Epithelial cell of prostate (primary cell): Measurements from ENCODE around the gene GGA3.

Experiments
- DNase-seq: peaks from one replicate; pipeline ENCODE4 v3.0.0-alpha.2; 2011; ENCODE audit warnings: low read depth, low spot score
- H3K27ac ChIP-seq: fragments of 450-650 bp; 2 replicates; pipeline ENCODE4 v1.5.1; 2017; ENCODE audit warnings: mild to moderate bottlenecking

Gene GGA3

GRCh38 chr17:75252039-75252816 lies 9.2 kb downstream of the GGA3 start:
- no peak for DNase-seq
- no peak overlapping the region for H3K27ac ChIP-seq

- no peak overlapping the region for H3K27ac ChIP-seq
- DNase-seq, result no peak
Observed at GRCh38 chr17:75250009-75250471, 11.4 kb downstream of the GGA3 start.

GRCh38 chr17:75249564-75249963 lies 11.8 kb downstream of the GGA3 start:
- DNase-seq, result no peak
- H3K27ac ChIP-seq, result no peak overlapping the region

- no peak overlapping the region for H3K27ac ChIP-seq
- no peak for DNase-seq
Observed at GRCh38 chr17:75246404-75246803, 15.0 kb downstream of the GGA3 start.

- DNase-seq, result no peak
- H3K27ac ChIP-seq, result no peak overlapping the region
Observed at GRCh38 chr17:75245011-75245410, 16.4 kb downstream of the GGA3 start.

GRCh38 chr17:75244133-75244866 lies 17.1 kb downstream of the GGA3 start:
- no peak for DNase-seq

GRCh38 chr17:75242461-75243042 lies 18.9 kb downstream of the GGA3 start:
- no peak overlapping the region for H3K27ac ChIP-seq
- no peak for DNase-seq

More at GRCh38 chr17:75244133-75244866, 17.1 kb downstream of the GGA3 start:
- H3K27ac ChIP-seq, result no peak overlapping the region

GRCh38 chr17:75241996-75242460 lies 19.4 kb downstream of the GGA3 start:
- H3K27ac ChIP-seq, result no peak overlapping the region
- no peak for DNase-seq

GRCh38 chr17:75241502-75241901 lies 19.9 kb downstream of the GGA3 start:
- no peak for DNase-seq
- H3K27ac ChIP-seq, result no peak overlapping the region

- no peak overlapping the region for H3K27ac ChIP-seq
- no peak for DNase-seq
Observed at GRCh38 chr17:75241143-75241430, 20.3 kb downstream of the GGA3 start.

GRCh38 chr17:75240394-75241142 lies 20.8 kb downstream of the GGA3 start:
- DNase-seq, result no peak
- H3K27ac ChIP-seq, result no peak overlapping the region

- no peak overlapping the region for H3K27ac ChIP-seq
- no peak for DNase-seq
Observed at GRCh38 chr17:75239778-75240393, 21.5 kb downstream of the GGA3 start.

- H3K27ac ChIP-seq, result no peak overlapping the region
- no peak for DNase-seq
Observed at GRCh38 chr17:75239214-75239613, 22.2 kb downstream of the GGA3 start.

- no peak overlapping the region for H3K27ac ChIP-seq
- no peak for DNase-seq
Observed at GRCh38 chr17:75238684-75239191, 22.7 kb downstream of the GGA3 start.

GRCh38 chr17:75238020-75238580 lies 23.3 kb downstream of the GGA3 start:
- DNase-seq, result no peak
- no peak overlapping the region for H3K27ac ChIP-seq

GRCh38 chr17:75237100-75238014 lies 24.0 kb downstream of the GGA3 start:
- DNase-seq, result no peak
- H3K27ac ChIP-seq, result no peak overlapping the region

GRCh38 chr17:75232786-75233185 lies 28.6 kb downstream of the GGA3 start:
- DNase-seq, result no peak
- H3K27ac ChIP-seq, result no peak overlapping the region

- no peak for DNase-seq
Observed at GRCh38 chr17:75231741-75232464, 29.5 kb downstream of the GGA3 start.

More at GRCh38 chr17:75231741-75232464, 29.5 kb downstream of the GGA3 start:
- H3K27ac ChIP-seq, result no peak overlapping the region
